Spleen (tissue), 11 donors: Measurements from ENCODE around the gene SORCS3. TPM values are rescaled to one million over a fixed set of nuclear protein-coding genes. Genes with fewer than 3 reads are reported as not detected.

Experiments used
- DNase-seq: peaks from one replicate; pipeline ENCODE4 v3.0.0-alpha.2; 2020
- H3K27ac ChIP-seq, 8 donors: fragments of 200-600 bp; sonication (generic) in 7 of 8; 1 replicate in 4 of 8; 2 replicates in 4 of 8; pipeline versions ENCODE4 v1.5.0 to v1.8.0; 2016 to 2021; ENCODE audit warnings: inconsistent platforms in 4 of 8, mild to moderate bottlenecking in 4 of 8, moderate library complexity in 1 of 8
- H3K27me3 ChIP-seq, 7 donors: fragments of 200-600 bp; sonication (generic) in 6 of 7; replicated peaks in 1 of 7; 1 replicate in 4 of 7; 2 replicates in 3 of 7; pipeline versions ENCODE4 v1.5.0 to v1.8.0; 2016 to 2021; ENCODE audit warnings: inconsistent platforms in 3 of 7, mild to moderate bottlenecking in 1 of 7
- H3K36me3 ChIP-seq, 6 donors: fragments of 200-600 bp; sonication (generic) in 5 of 6; 1 replicate in 4 of 6; 2 replicates in 2 of 6; pipeline versions ENCODE4 v1.5.0 to v1.8.0; 2016 to 2021; ENCODE audit warnings: inconsistent platforms in 2 of 6
- H3K4me1 ChIP-seq, 6 donors: fragments of 200-600 bp; sonication (generic) in 5 of 6; 1 replicate in 3 of 6; 2 replicates in 3 of 6; pipeline versions ENCODE4 v1.5.0 to v1.8.0; 2016 to 2021; ENCODE audit warnings: inconsistent platforms in 3 of 6
- H3K4me3 ChIP-seq, 8 donors: fragments of 200-600 bp; sonication (generic) in 7 of 8; 1 replicate in 4 of 8; 2 replicates in 4 of 8; pipeline versions ENCODE4 v1.5.0 to v1.8.0; 2016 to 2021; ENCODE audit warnings: inconsistent platforms in 4 of 8, mild to moderate bottlenecking in 4 of 8, moderate library complexity in 2 of 8
- H3K9me3 ChIP-seq, 8 donors: fragments of 200-600 bp; sonication (generic) in 7 of 8; 1 replicate in 4 of 8; 2 replicates in 4 of 8; pipeline versions ENCODE4 v1.5.0 to v1.8.0; 2016 to 2021; ENCODE audit warnings: inconsistent platforms in 4 of 8
- CTCF ChIP-seq, 11 experiments: fragments of 200-600 bp in 7 of 11; fragments of 450-650 bp in 4 of 11; sonication (generic) in 4 of 11; IDR thresholded peaks in 8 of 11; conservative IDR thresholded peaks in 3 of 11; 1 replicate in 7 of 11; 2 replicates in 4 of 11; pipeline versions ENCODE4 v1.4.0 to v1.8.0; 2016 to 2021; ENCODE audit warnings: antibody characterized with exemption in 11 of 11, inconsistent platforms in 4 of 11, mild to moderate bottlenecking in 1 of 11
- POLR2A ChIP-seq, 3 donors: fragments of 450-650 bp; IDR thresholded peaks; one replicate each; pipeline ENCODE4 v1.5.1; 2017; ENCODE audit warnings: antibody characterized with exemption in 3 of 3, mild to moderate bottlenecking in 1 of 3
- POLR2AphosphoS5 ChIP-seq, 3 donors: sonication (generic); formaldehyde crosslinking; IDR thresholded peaks; one replicate each; pipeline ENCODE4 v1.5.1; 2017; ENCODE audit warnings: antibody characterized with exemption in 3 of 3
- WGBS, 5 donors: extraction: QIAGEN DNeasy Blood & Tissue Kit in 3 of 5; methylation state at CpG; one replicate each; pipeline versions ENCODE4 v1.1.5 to v1.1.7; 2013 to 2018; 5-methylcytosine and 5-hydroxymethylcytosine counted together
- intact Hi-C: fragments of 100-400 bp; cut with DNase I; formaldehyde crosslinking; loops from one replicate; pipeline ENCODE4 v1.15.0; 2023; ENCODE audit warnings: low total_unique reads
- polyA plus RNA-seq, 3 donors: library from polyadenylated mRNA; stranded (reverse); fragments of 200-250 nt; gene quantifications; one replicate each; pipeline ENCODE4 v1.2.1, GENCODE V29; 2013
- total RNA-seq, 7 donors: library from RNA; depleted of rRNA in 3 of 7; stranded (reverse); fragments of >200 nt in 3 of 7; fragmentation: NEBNext Ultra II Directional in 4 of 7; extraction: Animal tissue kit (Norgen Biotek cat#: 25700) in 4 of 7; gene quantifications; one replicate each; pipeline versions ENCODE4 v1.1.0 to v1.2.1, GENCODE V29; 2016 to 2021
- donor health status: healthy with polysubstance abuse.
- donor health status: DM: no; HTN: no; CAD: no; lungs with moderate emphysema.
- donor health status: DM: no; HTN: no; CAD: no.
- donor health status: Bipolar disorder and iron deficiency.
- donor health status: healthy.
- donor health status: DM: no; HTN: no; CAD: no.
- donor health status: DM: yes; HTN: yes; CAD: no.

Gene SORCS3
- total and polyA plus RNA-seq, 10 donors: 0.03 to 0.06 TPM; not detected in 8

DNA sequence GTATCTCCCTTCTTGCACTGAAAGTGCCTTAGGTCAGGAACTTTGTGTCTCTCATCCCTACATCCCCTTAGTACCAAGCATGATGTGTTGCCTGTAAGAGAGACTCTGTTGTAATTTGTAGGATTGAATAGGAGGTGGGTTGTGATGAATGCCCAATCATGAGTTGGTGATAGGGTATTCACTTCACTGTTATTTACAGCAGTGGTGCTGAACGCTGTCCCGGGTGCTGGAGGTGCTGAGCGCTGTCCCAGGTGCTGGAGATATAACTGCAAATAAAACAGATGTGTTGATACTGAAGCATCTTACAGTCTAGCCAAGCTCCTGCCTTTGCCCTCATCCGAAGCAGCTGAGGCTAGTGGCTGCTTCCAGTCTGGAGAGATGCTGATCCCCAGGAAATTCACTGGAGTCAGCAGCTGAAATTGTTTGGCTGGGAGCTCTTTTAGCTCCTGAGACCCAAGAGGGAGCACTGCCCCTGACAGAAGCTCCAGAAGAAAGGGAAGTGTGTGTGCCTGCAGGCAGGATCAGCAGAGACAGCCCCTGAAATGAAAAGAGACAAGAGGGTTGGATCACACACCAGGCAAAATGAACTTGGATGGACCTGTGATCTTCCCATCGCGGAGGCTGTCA lies 183.4 kb downstream of the SORCS3 start:
- H3K9me3 ChIP-seq: peaks cover 0 to 33% (median 2%) of the 10 kb centered on the region in 8 donors
- H3K27me3 ChIP-seq: no peaks in the 10 kb centered on the region
- H3K36me3 ChIP-seq: no peaks in the 10 kb centered on the region
- no peak for DNase-seq
- no peaks in the 10 kb centered on the region for H3K4me1 ChIP-seq
- no peak overlapping the region for H3K27ac ChIP-seq
- TF ChIP-seq POLR2AphosphoS5 (IDR thresholded peaks at IDR 0.05) (no peak), POLR2A (IDR thresholded peaks at IDR 0.05) (no peak), CTCF (IDR thresholded peaks at IDR 0.05 in 8 of 11, conservative IDR thresholded peaks at IDR 0.05 in 3 of 11) (no peak)
- H3K4me3 ChIP-seq: no peak overlapping the region
- WGBS, 5 donors: 24 to 40% (median 37%) methylated on average over 6 of the region's 6 CpGs
- intact Hi-C loops: no loop called here

GRCh38 chr10:104831272-104831671 lies 190.2 kb downstream of the SORCS3 start:
- intact Hi-C loops: no loop called here
- TF ChIP-seq CTCF (IDR thresholded peaks at IDR 0.05 in 8 of 11, conservative IDR thresholded peaks at IDR 0.05 in 3 of 11) (no peak), POLR2AphosphoS5 (IDR thresholded peaks at IDR 0.05) (no peak), POLR2A (IDR thresholded peaks at IDR 0.05) (no peak)

DNA sequence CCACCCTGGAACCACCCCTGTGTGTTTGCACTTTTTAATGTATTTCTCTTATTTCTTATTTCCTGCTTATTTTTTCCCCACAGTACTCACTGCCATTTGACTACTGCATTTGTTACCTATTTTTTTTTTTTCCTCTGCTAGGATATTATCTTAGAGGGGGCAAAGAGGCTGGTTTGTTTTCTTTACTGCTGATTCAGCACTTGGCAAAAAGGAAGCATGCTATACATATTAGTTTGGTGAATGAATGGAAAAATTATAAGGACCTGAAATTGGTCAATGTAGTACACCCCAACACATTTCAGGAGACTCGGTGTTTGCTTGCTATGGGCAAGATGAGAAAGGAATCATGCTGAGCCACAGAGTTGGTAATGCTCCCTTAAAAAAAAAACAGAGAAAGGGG lies 193.5 kb downstream of the SORCS3 start:
- Histone ChIP-seq H3K27ac (no peak overlapping the region), H3K4me1 (no peaks in the 10 kb centered on the region), H3K27me3 (no peaks in the 10 kb centered on the region), H3K9me3 (no peaks in the 10 kb centered on the region), H3K36me3 (no peaks in the 10 kb centered on the region), H3K4me3 (no peak overlapping the region)
- TF ChIP-seq POLR2A (IDR thresholded peaks at IDR 0.05) (no peak), POLR2AphosphoS5 (IDR thresholded peaks at IDR 0.05) (no peak)
- DNase-seq: no peak
- intact Hi-C loops: no loop called here
- WGBS, 5 donors: 58 to 94% (median 84%) methylated on average over 1 of the region's 1 CpG

More at GRCh38 chr10:104831272-104831671, 190.2 kb downstream of the SORCS3 start:
- no peaks in the 10 kb centered on the region for H3K27me3 ChIP-seq
- no peak for DNase-seq
- H3K36me3 ChIP-seq: no peaks in the 10 kb centered on the region
- WGBS, 5 donors: 68 to 82% (median 78%) methylated on average over 5 of the region's 5 CpGs
- no peaks in the 10 kb centered on the region for H3K4me1 ChIP-seq
- H3K27ac ChIP-seq: no peak overlapping the region
- H3K4me3 ChIP-seq: no peak overlapping the region
- H3K9me3 ChIP-seq: peaks cover 0 to 18% (median 2%) of the 10 kb centered on the region in 8 donors

GRCh38 chr10:104835422-104835821 lies 194.3 kb downstream of the SORCS3 start:
- intact Hi-C loops: no loop called here
- no peaks in the 10 kb centered on the region for H3K27me3 ChIP-seq
- no peak for TF ChIP-seq POLR2AphosphoS5 (IDR thresholded peaks at IDR 0.05)
- no peak for TF ChIP-seq CTCF (IDR thresholded peaks at IDR 0.05 in 8 of 11, conservative IDR thresholded peaks at IDR 0.05 in 3 of 11)
- no peak for TF ChIP-seq POLR2A (IDR thresholded peaks at IDR 0.05)
- no peaks in the 10 kb centered on the region for H3K9me3 ChIP-seq
- no peaks in the 10 kb centered on the region for H3K4me1 ChIP-seq
- WGBS, 5 donors: 18 to 48% (median 40%) methylated on average over 2 of the region's 2 CpGs
- no peak overlapping the region for H3K27ac ChIP-seq
- no peaks in the 10 kb centered on the region for H3K36me3 ChIP-seq
- H3K4me3 ChIP-seq: no peak overlapping the region
- DNase-seq: no peak
